SK-N-SH treated with all-trans-retinoic acid at 6 μM for 48 hours (cell line): Measurements from ENCODE around the gene PLCB3.

Experiments used
- ATAC-seq: fragments of 200-7000 bp; cut with Tn5 transposase; 3 replicates; pipeline ENCODE4 v1.9.1; 2020; ENCODE audit warnings: mild to moderate bottlenecking, moderate library complexity
- ARNTL ChIP-seq: fragments of 450-650 bp; formaldehyde crosslinking; IDR thresholded peaks from 2 replicates; pipeline ENCODE4 v1.5.0; 2020; ENCODE audit warnings: low read depth, mild to moderate bottlenecking, moderate library complexity, borderline replicate concordance
- CREB5 ChIP-seq: fragments of 250-450 bp; sonication (Bioruptor Pico); IDR thresholded peaks from 2 replicates; pipeline ENCODE4 v1.5.1; 2020; ENCODE audit warnings: low read depth, mild to moderate bottlenecking, moderate library complexity
- CSDC2 ChIP-seq: fragments of 250-450 bp; sonication (Bioruptor Pico); IDR thresholded peaks from 2 replicates; pipeline ENCODE4 v1.5.0; 2020; ENCODE audit warnings: mild to moderate bottlenecking, moderate library complexity
- ESRRG ChIP-seq: fragments of 250-450 bp; sonication (Bioruptor Pico); IDR thresholded peaks from 2 replicates; pipeline ENCODE4 v1.6.1; 2021; ENCODE audit warnings: mild to moderate bottlenecking
- GLIS3 ChIP-seq: fragments of 250-450 bp; sonication (Bioruptor Pico); IDR thresholded peaks from 2 replicates; pipeline ENCODE4 v1.5.0; 2020; ENCODE audit warnings: mild to moderate bottlenecking, moderate library complexity
- ISL1 ChIP-seq: fragments of 250-450 bp; sonication (Bioruptor Pico); IDR thresholded peaks from 2 replicates; pipeline ENCODE4 v2.1.2; 2022; ENCODE audit warnings: mild to moderate bottlenecking, moderate library complexity
- OSR1 ChIP-seq: fragments of 250-450 bp; sonication (Bioruptor Pico); IDR thresholded peaks from 2 replicates; pipeline ENCODE4 v1.8.0; 2022; ENCODE audit warnings: moderate library complexity, mild to moderate bottlenecking, inconsistent platforms
- PATZ1 ChIP-seq: fragments of 250-450 bp; sonication (Bioruptor Pico); IDR thresholded peaks from 2 replicates; pipeline ENCODE4 v1.8.0; 2020; ENCODE audit warnings: mild to moderate bottlenecking, moderate library complexity, borderline replicate concordance
- POU6F1 ChIP-seq: fragments of 250-450 bp; sonication (Bioruptor Pico); IDR thresholded peaks from 2 replicates; pipeline ENCODE4 v1.8.0; 2021; ENCODE audit warnings: low read depth, mild to moderate bottlenecking, moderate library complexity, borderline replicate concordance
- PPARA ChIP-seq: fragments of 250-450 bp; sonication (Bioruptor Pico); IDR thresholded peaks from 2 replicates; pipeline ENCODE4 v1.5.0; 2020; ENCODE audit warnings: mild to moderate bottlenecking, borderline replicate concordance
- RARB ChIP-seq: fragments of 250-450 bp; sonication (Bioruptor Pico); IDR thresholded peaks from 2 replicates; pipeline ENCODE4 v1.8.0; 2021; ENCODE audit warnings: mild to moderate bottlenecking, moderate library complexity
- SNAI2 ChIP-seq: fragments of 250-450 bp; sonication (Bioruptor Pico); IDR thresholded peaks from 2 replicates; pipeline ENCODE4 v1.5.0; 2020; ENCODE audit warnings: mild to moderate bottlenecking, moderate library complexity
- TCF4 ChIP-seq: fragments of 250-450 bp; sonication (Bioruptor Pico); IDR thresholded peaks from 2 replicates; pipeline ENCODE4 v1.8.0; 2021; ENCODE audit warnings: mild to moderate bottlenecking, moderate library complexity, borderline replicate concordance
- TOX ChIP-seq: fragments of 250-450 bp; sonication (Bioruptor Pico); IDR thresholded peaks from 2 replicates; pipeline ENCODE4 v1.8.0; 2021; ENCODE audit warnings: mild to moderate bottlenecking, moderate library complexity, borderline replicate concordance
- TSHZ2 ChIP-seq: fragments of 250-450 bp; sonication (Bioruptor Pico); IDR thresholded peaks from 2 replicates; pipeline ENCODE4 v1.5.0; 2020; ENCODE audit warnings: mild to moderate bottlenecking, moderate library complexity
- ZC3H10 ChIP-seq: fragments of 250-450 bp; sonication (Bioruptor Pico); IDR thresholded peaks from 2 replicates; pipeline ENCODE4 v1.5.1; 2021; ENCODE audit warnings: mild to moderate bottlenecking, moderate library complexity
- ZFP3 ChIP-seq: fragments of 250-450 bp; sonication (Bioruptor Pico); IDR thresholded peaks from 2 replicates; pipeline ENCODE4 v1.5.0; 2020; ENCODE audit warnings: mild to moderate bottlenecking, moderate library complexity
- ZFP30 ChIP-seq: fragments of 450-650 bp; formaldehyde crosslinking; IDR thresholded peaks from 2 replicates; pipeline ENCODE4 v1.5.0; 2022; ENCODE audit warnings: mild to moderate bottlenecking, moderate library complexity
- ZNF565 ChIP-seq: fragments of 450-650 bp; formaldehyde crosslinking; conservative IDR thresholded peaks from 2 replicates; pipeline ENCODE4 v1.5.0; 2020; ENCODE audit warnings: low read depth, mild to moderate bottlenecking, moderate library complexity
- ZNF70 ChIP-seq: fragments of 450-650 bp; formaldehyde crosslinking; IDR thresholded peaks from 2 replicates; pipeline ENCODE4 v1.5.0; 2020; ENCODE audit warnings: mild to moderate bottlenecking, moderate library complexity
- ZNF8 ChIP-seq: fragments of 450-650 bp; formaldehyde crosslinking; IDR thresholded peaks from 2 replicates; pipeline ENCODE4 v1.5.0; 2020; ENCODE audit warnings: mild to moderate bottlenecking, moderate library complexity

PLCB3 gene

GRCh38 chr11:64299847-64300648, 48.7 kb downstream of the PLCB3 start, which contains the start of gene CATSPERZ:
TSS of gene CATSPERZ (plus strand) at chr11:64300358. CDS start at chr11:64300411, 53 bp downstream.
- no peak for TF ChIP-seq ARNTL (CRISPR knock-in tag)
- TF ChIP-seq ZC3H10 (CRISPR knock-in tag) = no peak
- no peak for TF ChIP-seq TCF4 (CRISPR knock-in tag)
- no peak for TF ChIP-seq POU6F1 (CRISPR knock-in tag)
- TF ChIP-seq ZFP30 (CRISPR knock-in tag) = no peak
- no peak for TF ChIP-seq CSDC2 (CRISPR knock-in tag)
- TF ChIP-seq ISL1 (CRISPR knock-in tag) = no peak
- TF ChIP-seq PATZ1 (CRISPR knock-in tag) = no peak
- no peak for TF ChIP-seq ZNF70 (CRISPR knock-in tag)
- TF ChIP-seq ZNF8 (CRISPR knock-in tag) = no peak
- TF ChIP-seq PPARA (CRISPR knock-in tag) = no peak
- TF ChIP-seq ZFP3 = no peak
- ATAC-seq = no peak

GRCh38 chr11:64303109-64304031, 52.0 kb downstream of the PLCB3 start:
- no peak for TF ChIP-seq ZC3H10 (CRISPR knock-in tag)
- no peak for TF ChIP-seq ESRRG
- no peak for TF ChIP-seq ARNTL (CRISPR knock-in tag)
- no peak for TF ChIP-seq ZFP3
- TF ChIP-seq OSR1 = no peak
- no peak for TF ChIP-seq SNAI2 (CRISPR knock-in tag)
- no peak for TF ChIP-seq GLIS3 (CRISPR knock-in tag)
- no peak for TF ChIP-seq POU6F1 (CRISPR knock-in tag)
- no peak for TF ChIP-seq ZNF565
- no peak for TF ChIP-seq ZNF70 (CRISPR knock-in tag)
- TF ChIP-seq TSHZ2 (CRISPR knock-in tag) = no peak
- TF ChIP-seq ZNF8 (CRISPR knock-in tag) = no peak
- no peak for TF ChIP-seq TOX
- TF ChIP-seq, all 23 proteins: peak for 0
- ATAC-seq = no peak

- no peak for ATAC-seq
- TF ChIP-seq ZFP3 (no peak), ISL1 (CRISPR knock-in tag) (no peak), TOX (no peak), ZC3H10 (CRISPR knock-in tag) (no peak), ZNF565 (no peak), RARB (no peak), ZFP30 (CRISPR knock-in tag) (no peak), ZNF70 (CRISPR knock-in tag) (no peak), PPARA (CRISPR knock-in tag) (no peak), CREB5 (CRISPR knock-in tag) (no peak), TSHZ2 (CRISPR knock-in tag) (no peak)
Measured at GRCh38 chr11:64304032-64304315, 52.6 kb downstream of the PLCB3 start.
